Liver (tissue), 3 donors: ENCODE results near the gene PRPSAP1.

ENCODE experiments used
- CTCF ChIP-seq: fragments of 150-350 bp; IDR thresholded peaks from 2 replicates; pipeline ENCODE4 v1.5.1; 2017; ENCODE audit warnings: improper control_type of control experiment, low read depth, low read length; ENCODE audit not compliant: missing input control
- RAD21 ChIP-seq, 2 donors: IDR thresholded peaks; 2 replicates each; pipeline ENCODE4 v1.6.1; 2016; ENCODE audit warnings: antibody characterized with exemption in 2 of 2, mild to moderate bottlenecking in 2 of 2
- donor health status: healthy.
- donor health status: healthy.

DNA sequence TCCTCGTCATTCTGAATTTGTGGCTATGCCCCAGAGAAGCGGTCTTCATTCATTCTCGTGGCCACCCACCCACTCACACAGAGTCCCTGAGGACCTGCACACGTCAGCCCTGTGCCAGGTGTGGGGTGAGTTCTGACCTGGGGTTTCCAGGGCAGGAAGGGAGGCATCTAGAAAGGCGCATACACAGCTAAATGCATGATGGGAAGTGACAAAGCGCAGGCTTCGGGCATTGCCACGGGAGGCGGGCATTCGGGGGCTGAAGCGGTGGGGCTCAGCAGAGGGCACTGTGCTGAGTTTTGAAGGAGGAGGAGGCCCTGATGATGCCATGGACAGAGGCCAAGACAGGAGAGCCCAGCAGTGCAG is 77.7 kb downstream of the PRPSAP1 start:
- TF ChIP-seq CTCF, result no peak
- no peak for TF ChIP-seq RAD21 (IDR thresholded peaks at IDR 0.05)
